Measurements from ENCODE around the gene NPAS3.

NPAS3 gene

DNA sequence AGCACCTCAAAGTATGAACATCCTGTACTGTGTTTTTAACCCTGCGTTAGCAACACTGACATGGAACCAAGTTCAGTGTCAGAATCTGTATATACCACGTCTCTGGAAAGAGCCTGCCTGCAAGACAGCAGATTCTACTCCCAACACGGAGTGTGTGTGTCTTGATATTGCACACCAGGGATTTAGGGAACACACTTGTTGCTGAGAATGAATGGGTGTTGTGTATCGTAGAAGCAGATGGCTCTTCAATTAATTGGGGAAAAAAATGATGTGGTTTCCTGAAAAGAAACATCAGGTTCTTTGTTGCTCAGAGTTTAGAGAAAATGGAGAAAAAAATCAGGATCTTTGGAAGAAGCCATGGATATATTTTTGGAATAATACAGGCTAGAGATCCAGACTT lies 841.4 kb downstream of the NPAS3 start:
- DNase-seq = no peak

DNA sequence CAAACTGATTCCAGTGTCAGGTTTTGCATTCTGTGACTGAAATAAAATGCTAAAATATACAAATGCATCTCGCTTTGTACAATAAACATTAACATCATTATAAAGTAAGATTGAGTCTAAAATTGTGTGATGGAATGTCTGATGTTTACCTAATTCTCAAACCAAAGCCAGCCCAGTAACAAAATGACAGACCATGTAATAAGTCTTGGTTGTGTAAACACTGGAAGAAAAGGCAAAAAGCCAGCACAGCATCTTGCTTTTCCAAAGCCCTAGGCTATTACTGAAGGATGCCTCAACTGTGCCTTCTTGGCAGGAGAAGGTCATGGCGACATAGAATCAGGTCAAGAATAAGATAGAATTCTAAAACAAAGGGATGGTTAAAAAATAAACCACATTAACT lies 842.6 kb downstream of the NPAS3 start:
- no peak for DNase-seq

GRCh38 chr14:33782923-33783322 lies 844.2 kb downstream of the NPAS3 start:
- no peak for DNase-seq

DNA sequence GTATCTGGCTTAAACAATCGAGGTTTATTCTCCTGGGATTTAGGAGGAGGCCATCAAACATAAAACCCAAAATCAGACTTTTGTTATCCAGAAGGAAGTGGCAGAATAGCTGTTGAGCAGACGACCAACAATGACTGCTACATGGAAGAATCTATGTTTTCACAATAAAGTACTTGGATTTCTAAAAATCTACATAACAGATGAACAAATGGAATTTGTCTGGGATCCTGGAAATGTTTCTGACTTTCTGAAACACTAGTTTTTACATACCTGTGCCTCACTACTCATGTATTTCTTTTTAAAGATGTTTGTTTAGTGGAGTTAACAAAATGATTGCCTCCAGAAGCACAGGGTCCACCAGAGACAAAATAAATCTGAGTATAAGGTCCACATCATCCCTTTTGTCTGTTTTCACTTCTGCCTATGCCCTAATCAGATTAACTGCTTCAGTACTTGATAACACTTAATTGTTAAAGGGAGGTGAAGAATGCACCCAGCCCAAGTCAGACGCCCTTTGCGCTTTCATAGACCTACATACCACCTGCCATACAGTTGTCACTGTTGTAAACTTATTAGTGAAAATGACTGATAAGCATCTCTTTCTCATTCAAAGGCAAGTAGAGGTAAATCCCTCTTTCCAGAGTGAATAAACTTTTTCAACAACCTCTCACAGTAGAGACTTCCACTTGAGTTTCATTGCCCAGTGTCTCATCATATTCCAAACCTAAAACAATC lies 847.6 kb downstream of the NPAS3 start:
- DNase-seq = no peak

- no peak for DNase-seq
Observed at GRCh38 chr14:33788161-33788560, 849.5 kb downstream of the NPAS3 start.

DNA sequence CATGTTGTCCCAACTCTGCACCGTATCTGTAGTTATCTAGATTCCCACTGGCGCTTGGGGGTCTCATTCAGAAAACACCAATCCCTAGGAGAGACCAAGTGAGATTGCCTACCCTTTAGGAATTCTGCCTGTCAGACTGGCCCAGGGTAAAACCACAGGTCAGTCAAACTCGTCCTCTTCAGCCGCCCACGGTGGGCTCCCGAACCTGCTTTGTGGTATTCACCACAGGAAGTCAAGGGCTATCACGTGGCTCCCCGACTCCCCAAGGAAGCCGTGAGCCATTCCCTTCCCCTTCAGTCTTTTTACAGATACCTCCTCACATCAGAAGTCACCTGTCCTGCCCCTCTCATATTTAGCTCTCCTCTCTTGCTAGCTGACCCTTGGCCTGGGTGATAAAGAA lies 852.3 kb downstream of the NPAS3 start:
- peak in 1 of 2 experiments; percentile 4 for DNase-seq

DNA sequence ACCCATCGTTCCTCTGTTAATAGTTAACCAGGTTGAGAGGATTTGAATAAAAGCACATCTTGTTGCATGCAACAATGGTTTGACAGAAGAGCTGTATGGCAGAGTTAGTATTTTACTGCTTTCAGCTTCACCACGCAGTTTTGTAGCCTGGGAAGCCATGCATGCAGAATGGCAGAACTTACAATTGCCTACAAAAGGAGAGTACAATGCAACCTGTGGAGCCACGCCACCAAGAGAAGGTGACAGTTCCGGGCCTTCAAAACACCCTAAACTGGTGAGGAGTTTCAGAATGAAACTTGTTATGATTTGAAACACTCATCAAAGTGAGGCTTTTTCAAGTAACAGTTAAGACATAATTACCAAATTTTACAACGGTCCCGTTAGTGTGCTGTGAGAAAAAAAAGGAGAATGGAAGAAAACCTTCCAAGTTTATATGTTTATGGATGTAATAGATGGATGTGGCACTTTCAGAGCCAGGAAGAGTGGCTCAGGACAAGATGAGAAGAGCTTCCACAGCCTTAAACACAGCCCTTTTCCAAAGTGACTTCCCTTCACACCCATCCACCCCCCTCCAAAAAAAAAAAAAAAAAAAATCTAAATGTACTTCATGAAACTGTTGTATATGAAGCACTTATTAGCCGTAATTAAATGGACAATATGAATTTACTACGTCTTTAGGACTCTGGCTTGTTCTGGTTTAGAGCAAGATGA lies 853.5 kb downstream of the NPAS3 start:
- DNase-seq = no peak

GRCh38 chr14:33792720-33793368 lies 854.2 kb downstream of the NPAS3 start:
- peak; percentile 77 to 79 for DNase-seq

- no peak for DNase-seq
Observed at GRCh38 chr14:33793398-33794110, 854.9 kb downstream of the NPAS3 start.

GRCh38 chr14:33794791-33795305 lies 856.2 kb downstream of the NPAS3 start:
- DNase-seq = no peak

- DNase-seq = no peak
Observed at GRCh38 chr14:33796356-33796755, 857.7 kb downstream of the NPAS3 start.

DNA sequence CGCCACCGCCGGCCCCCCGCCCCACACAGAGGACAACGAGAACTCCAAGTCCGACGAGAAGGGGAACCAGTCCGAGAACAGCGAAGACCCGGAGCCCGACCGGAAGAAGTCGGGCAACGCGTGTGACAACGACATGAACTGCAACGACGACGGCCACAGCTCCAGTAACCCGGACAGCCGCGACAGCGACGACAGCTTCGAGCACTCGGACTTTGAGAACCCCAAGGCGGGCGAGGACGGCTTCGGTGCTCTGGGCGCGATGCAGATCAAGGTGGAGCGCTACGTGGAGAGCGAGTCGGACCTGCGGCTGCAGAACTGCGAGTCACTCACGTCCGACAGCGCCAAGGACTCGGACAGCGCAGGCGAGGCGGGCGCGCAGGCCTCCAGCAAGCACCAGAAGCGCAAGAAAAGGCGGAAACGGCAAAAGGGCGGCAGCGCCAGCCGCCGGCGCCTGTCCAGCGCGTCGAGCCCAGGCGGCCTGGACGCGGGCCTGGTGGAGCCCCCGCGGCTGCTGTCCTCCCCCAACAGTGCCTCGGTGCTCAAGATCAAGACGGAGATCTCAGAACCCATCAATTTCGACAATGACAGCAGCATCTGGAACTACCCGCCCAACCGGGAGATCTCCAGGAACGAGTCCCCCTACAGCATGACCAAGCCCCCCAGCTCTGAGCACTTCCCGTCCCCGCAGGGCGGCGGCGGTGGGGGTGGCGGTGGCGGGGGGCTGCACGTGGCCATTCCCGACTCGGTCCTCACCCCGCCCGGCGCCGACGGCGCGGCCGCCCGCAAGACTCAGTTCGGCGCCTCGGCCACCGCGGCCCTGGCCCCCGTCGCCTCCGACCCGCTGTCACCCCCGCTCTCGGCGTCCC lies 861.3 kb downstream of the NPAS3 start:
- no peak for DNase-seq

- DNase-seq = no peak
Observed at GRCh38 chr14:33800735-33801163, 862.1 kb downstream of the NPAS3 start.

DNA sequence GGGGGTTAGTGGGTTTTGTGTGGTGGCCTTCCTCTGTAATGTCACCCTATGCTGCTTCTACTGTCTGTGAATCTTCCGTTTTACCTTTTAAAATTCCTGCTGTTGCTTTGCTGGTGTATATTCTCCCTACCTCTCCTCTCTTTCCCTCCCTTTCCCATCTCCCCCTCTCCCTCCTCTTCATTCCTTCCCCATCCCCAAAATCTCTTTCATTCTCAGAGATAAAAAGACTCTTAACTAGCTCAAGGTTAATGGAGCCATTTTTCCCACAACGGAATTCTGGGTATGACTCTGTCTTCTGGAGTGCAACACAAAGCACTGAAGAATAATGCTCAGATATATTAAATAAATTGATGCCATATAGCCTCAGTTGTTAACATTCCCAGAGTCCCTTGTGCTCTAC lies 864.1 kb downstream of the NPAS3 start:
- DNase-seq = no peak

- no peak for DNase-seq
Observed at GRCh38 chr14:33805593-33805992, 866.9 kb downstream of the NPAS3 start.

- no peak for DNase-seq
Observed at GRCh38 chr14:33806905-33807304, 868.2 kb downstream of the NPAS3 start.

GRCh38 chr14:33808187-33808586 lies 869.5 kb downstream of the NPAS3 start:
- no peak for DNase-seq

DNA sequence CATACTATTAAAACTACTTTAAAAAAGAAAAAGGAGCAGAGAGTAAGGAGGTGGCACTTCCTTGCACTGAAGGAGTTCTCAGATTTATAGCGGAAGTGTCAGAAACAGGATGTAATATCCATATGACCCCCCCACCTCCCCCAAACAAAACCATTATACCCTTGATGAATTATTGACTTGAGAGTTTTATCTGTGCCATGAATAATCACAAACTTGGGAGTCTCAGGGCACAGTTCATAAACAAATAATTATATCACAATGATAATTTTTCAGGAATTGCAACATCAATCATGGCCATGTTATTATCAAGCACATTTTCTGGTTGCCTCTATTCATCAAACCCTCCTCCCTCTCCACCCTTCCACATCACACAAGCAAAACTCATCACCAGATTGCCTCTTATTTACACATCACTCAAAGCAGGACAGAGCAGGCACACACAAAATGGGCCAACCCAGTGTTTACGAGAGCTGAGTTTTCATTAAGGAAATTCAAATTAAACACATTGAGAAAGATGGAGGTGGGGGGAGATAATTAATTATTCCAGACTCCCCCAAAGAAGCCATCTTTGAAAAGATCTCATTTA lies 870.8 kb downstream of the NPAS3 start:
- no peak for DNase-seq

- no peak for DNase-seq
Observed at GRCh38 chr14:33810308-33810707, 871.6 kb downstream of the NPAS3 start.

DNA sequence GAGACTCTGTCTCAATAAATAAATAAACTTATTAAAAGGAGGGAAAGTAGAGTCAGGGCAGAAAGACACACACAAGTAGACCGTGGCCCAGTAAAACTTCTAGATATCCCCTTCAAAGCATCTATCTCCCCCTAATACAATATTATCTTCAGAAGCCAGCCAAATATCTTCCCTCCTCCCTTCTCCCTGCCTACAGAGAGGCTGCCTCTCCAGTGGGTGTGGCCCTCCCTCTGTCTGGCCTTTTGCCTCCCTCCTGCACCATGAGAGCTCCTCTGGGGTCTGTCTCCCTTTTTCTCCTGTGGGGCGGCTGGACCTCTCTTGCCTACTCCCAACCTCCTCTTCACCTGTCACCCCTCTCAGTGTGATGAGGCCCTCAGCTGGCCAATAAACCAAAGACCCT lies 873.0 kb downstream of the NPAS3 start:
- no peak for DNase-seq

DNA sequence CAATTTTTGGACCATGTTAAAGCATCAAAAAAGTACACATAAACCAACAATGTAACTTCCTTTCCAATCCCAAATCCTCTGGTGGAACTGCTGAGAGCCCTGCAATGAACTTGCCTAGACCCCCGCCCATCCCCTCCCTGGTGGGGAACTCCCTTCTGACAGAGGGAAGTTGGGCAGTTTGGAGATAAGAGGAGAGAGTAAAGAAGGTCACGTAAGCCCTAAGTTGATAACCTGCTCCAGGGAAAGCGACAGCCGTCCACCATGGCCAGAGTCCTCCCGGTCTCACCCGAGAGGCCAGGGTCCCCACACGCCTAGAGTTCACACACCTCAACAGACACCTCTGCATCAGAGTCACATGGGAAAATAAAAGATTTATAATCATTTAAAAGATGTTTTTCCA lies 873.5 kb downstream of the NPAS3 start:
- DNase-seq = no peak

DNA sequence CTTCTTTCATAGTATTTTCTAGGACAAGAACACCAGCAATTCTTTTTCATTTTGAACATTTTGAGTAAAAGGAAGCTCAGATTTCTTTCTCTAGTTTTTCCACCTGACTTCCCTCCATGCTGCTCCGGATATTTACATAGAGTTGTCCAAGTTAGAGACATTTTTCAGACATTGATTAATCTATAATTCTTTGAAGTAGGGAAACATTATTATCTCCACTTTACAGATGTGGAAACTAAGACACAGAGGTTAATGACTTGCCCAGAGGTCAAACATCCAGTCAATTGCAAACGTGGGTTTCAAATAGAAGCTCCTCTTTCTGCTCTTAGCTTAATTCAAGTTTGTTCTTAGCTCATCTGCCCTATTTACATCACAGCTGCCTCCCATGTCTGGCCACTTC lies 873.9 kb downstream of the NPAS3 start:
- no peak for DNase-seq

Data from activated CD4-positive, alpha-beta T cell treated with anti-CD3 and anti-CD28 coated beads, Interleukin-2, amount 50 U/mL, for 48 hours (primary cell).